Progenitor cell of endocrine pancreas (in vitro differentiated cells): ENCODE results near the gene HERC4. TPM values are rescaled to one million over a fixed set of nuclear protein-coding genes. Genes with fewer than 3 reads are reported as not detected.
"Not testable (repeated sequence)": the region's sequence is repeated elsewhere in the genome, so short reads cannot be mapped to it uniquely, and the experiment has no call there.

ENCODE experiments used
- DNase-seq: peaks from one replicate; pipeline ENCODE4 v3.0.0; 2021; ENCODE audit warnings: low spot score; ENCODE audit not compliant: unreplicated experiment
- H3K27ac Mint-ChIP-seq: 2 replicates; pipeline ENCODE4 v1.8.0; 2021; ENCODE audit warnings: mild to moderate bottlenecking, moderate library complexity, mixed read lengths
- H3K27me3 Mint-ChIP-seq: 2 replicates; pipeline ENCODE4 v1.8.0; 2021; ENCODE audit warnings: mixed read lengths
- H3K36me3 Mint-ChIP-seq: 2 replicates; pipeline ENCODE4 v1.8.0; 2022; ENCODE audit warnings: mixed read lengths; ENCODE audit not compliant: insufficient read depth
- H3K4me1 Mint-ChIP-seq: 2 replicates; pipeline ENCODE4 v1.8.0; 2021; ENCODE audit warnings: low read depth, mixed read lengths
- H3K4me3 Mint-ChIP-seq: 2 replicates; pipeline ENCODE4 v1.8.0; 2021; ENCODE audit warnings: low read depth, mild to moderate bottlenecking, moderate library complexity, mixed read lengths
- H3K9me3 Mint-ChIP-seq: 2 replicates; pipeline ENCODE4 v1.8.0; 2021; ENCODE audit warnings: low read depth, mixed read lengths
- CTCF ChIP-seq: fragments of 200-600 bp; sonication (generic); IDR thresholded peaks from one replicate; pipeline ENCODE4 v1.5.0; 2021; ENCODE audit warnings: antibody characterized with exemption, mild to moderate bottlenecking; ENCODE audit not compliant: unreplicated experiment
- total RNA-seq: library from RNA; stranded (reverse); gene quantifications from 2 replicates; pipeline ENCODE4 v1.2.1, GENCODE V29; 2021

Gene HERC4
- total RNA-seq, 1 donor from 2014 or later, result 62.1 TPM

GRCh38 chr10:67988606-67989005, 86.5 kb downstream of the HERC4 start:
- Mint-ChIP-seq H3K36me3 (peaks cover 27% of the 10 kb centered on the region), H3K4me1 (no peaks in the 10 kb centered on the region), H3K27ac (no peak overlapping the region), H3K4me3 (no peak overlapping the region), H3K27me3 (no peaks in the 10 kb centered on the region), H3K9me3 (no peaks in the 10 kb centered on the region)
- TF ChIP-seq CTCF, result no peak
- no peak for DNase-seq

- H3K27me3 Mint-ChIP-seq, DNase-seq, H3K27ac Mint-ChIP-seq, H3K9me3 Mint-ChIP-seq, H3K4me3 Mint-ChIP-seq: not testable (repeated sequence)
- peaks cover 10% of the 10 kb centered on the region for H3K4me1 Mint-ChIP-seq
- H3K36me3 Mint-ChIP-seq, result peaks cover 46% of the 10 kb centered on the region
These were observed 92.5 kb downstream of the HERC4 start for GRCh38 chr10:67982603-67983002.

GRCh38 chr10:67978749-67979148, 96.3 kb downstream of the HERC4 start:
- H3K9me3 Mint-ChIP-seq, result peaks cover 3% of the 10 kb centered on the region
- no peak for TF ChIP-seq CTCF
- H3K36me3 Mint-ChIP-seq, result peaks cover 52% of the 10 kb centered on the region
- H3K27ac Mint-ChIP-seq, result no peak overlapping the region
- H3K4me1 Mint-ChIP-seq, result peaks cover 10% of the 10 kb centered on the region
- no peak for DNase-seq
- no peaks in the 10 kb centered on the region for H3K27me3 Mint-ChIP-seq
- no peak overlapping the region for H3K4me3 Mint-ChIP-seq

- peaks cover 3% of the 10 kb centered on the region for H3K9me3 Mint-ChIP-seq
- no peaks in the 10 kb centered on the region for H3K27me3 Mint-ChIP-seq
- DNase-seq, result no peak
- peaks cover 10% of the 10 kb centered on the region for H3K4me1 Mint-ChIP-seq
- no peak overlapping the region for H3K4me3 Mint-ChIP-seq
- H3K27ac Mint-ChIP-seq, result no peak overlapping the region
- TF ChIP-seq CTCF, result no peak
- H3K36me3 Mint-ChIP-seq, result peaks cover 57% of the 10 kb centered on the region
These were observed 97.8 kb downstream of the HERC4 start for GRCh38 chr10:67977251-67977650.

GRCh38 chr10:67976292-67977245, 98.5 kb downstream of the HERC4 start:
- Mint-ChIP-seq H3K27me3 (no peaks in the 10 kb centered on the region), H3K4me1 (peaks cover 10% of the 10 kb centered on the region), H3K27ac (no peak overlapping the region), H3K36me3 (peaks cover 55% of the 10 kb centered on the region), H3K4me3 (no peak overlapping the region), H3K9me3 (peaks cover 3% of the 10 kb centered on the region)
- no peak for TF ChIP-seq CTCF
- DNase-seq, result no peak

- Mint-ChIP-seq H3K36me3 (peaks cover 52% of the 10 kb centered on the region), H3K4me3 (no peak overlapping the region), H3K9me3 (peaks cover 3% of the 10 kb centered on the region), H3K27ac (no peak overlapping the region), H3K27me3 (no peaks in the 10 kb centered on the region), H3K4me1 (peaks cover 9% of the 10 kb centered on the region)
- TF ChIP-seq CTCF, result no peak
- no peak for DNase-seq
These were observed 99.2 kb downstream of the HERC4 start for GRCh38 chr10:67975871-67976270.
